Bone marrow (tissue), 2 donors: ENCODE data around the gene KRTAP10-5.
A peak's percentile ranks its signal among the peaks of the same experiment; 100 is the strongest.
"Not testable (repeated sequence)": the region's sequence is repeated elsewhere in the genome, so short reads cannot be mapped to it uniquely, and the experiment has no call there.

ENCODE experiments used
- DNase-seq, 2 donors: peaks; one replicate each; lab custom pipeline; 2025; lab: John Stamatoyannopoulos, UW

Gene KRTAP10-5

DNA sequence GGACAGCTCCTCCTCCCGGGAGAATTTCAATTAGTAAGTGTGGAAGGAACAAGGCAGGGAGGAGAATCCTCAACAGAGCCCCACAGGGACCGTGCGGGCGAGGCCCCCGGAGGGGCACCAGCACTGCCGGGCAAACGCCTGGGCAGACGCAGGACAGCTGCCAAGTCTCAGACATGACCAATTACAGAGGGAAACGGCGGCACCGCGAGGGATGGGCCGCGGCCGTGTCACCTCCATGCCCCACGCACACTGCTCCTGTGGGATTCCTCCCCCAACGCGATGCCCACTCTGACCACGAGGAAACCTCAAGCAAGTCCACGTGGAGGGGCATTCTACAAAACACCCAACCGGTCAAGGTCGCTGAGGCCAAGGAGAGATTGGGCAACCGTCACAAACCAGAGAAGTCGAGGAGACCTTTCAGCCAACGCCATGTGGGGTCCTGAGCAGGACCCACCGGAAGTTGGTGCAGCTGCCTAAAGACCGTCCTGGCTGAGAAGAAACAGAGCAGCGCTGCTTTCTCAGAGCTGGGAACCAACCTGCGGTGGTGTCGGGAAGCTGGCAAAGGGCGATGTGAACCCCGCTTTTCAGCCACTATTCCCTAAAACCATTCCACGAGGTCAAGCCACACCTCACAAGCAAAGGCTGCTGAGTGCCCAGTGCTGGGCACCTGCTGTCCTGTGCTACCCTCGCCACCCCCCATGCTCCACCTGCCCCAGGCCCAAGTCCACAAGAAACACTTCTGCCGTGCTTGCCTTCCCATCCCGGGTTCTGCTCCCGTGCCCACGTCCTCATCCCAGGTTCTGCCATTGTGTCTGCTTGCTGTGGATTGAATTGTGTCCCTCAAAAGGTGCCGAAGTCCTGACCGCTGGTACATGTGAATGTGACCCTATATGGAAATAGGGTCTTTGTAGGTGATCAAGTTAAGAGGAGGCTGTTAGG is 8.3 kb downstream of the KRTAP10-5 start:
- DNase-seq: no peak

DNA sequence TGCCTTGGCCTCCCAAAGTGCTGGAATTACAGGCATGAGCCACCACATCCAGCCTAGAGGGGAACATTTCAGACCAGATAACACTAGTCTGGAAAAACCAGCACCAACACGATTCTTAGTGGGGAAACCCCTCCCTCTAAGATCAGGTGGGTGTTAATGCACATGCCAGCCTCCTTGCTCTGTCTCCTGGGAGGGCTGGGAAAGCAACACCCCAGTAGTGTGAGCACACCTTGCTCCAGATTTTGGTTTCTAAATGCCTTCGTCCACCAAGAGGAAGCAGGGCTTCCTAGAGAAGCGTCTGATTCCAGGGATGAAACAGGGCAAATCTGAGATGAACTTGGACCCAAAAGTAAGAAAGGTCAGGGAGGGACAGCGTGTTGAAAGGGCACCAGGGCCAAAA is 9.1 kb downstream of the KRTAP10-5 start:
- no peak for DNase-seq

DNA sequence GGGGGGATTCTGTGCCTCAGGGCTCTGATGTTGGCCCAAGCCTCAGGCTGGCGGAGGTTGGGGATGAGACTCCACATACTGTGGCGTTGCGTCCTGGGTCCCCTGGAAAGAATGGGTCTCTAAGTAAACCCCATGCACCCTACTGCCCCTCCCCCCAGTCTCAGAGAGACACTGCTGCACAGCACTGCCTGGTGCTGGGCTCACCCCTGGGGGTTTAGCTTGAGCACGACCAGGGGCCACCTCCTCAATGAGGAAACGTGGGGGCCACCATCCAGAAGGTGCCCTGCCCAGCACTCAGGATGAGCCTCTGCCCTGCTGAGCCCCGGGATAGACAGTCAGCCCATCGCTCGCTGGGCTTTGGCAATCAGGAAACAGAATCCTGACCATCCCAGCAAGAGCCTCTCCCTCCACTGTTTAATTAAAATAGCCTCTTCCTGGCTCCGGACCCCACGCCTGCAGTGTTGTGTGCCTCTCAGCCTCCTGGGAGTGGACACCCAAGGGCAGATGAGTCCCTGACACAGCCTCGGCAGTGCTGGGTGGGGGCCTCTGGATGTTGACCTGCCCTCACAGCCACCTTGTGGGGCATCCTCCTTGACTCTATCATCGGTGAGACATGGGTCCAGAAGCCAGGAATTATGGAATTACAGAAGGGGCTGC is 10.4 kb downstream of the KRTAP10-5 start:
- DNase-seq: no peak

DNA sequence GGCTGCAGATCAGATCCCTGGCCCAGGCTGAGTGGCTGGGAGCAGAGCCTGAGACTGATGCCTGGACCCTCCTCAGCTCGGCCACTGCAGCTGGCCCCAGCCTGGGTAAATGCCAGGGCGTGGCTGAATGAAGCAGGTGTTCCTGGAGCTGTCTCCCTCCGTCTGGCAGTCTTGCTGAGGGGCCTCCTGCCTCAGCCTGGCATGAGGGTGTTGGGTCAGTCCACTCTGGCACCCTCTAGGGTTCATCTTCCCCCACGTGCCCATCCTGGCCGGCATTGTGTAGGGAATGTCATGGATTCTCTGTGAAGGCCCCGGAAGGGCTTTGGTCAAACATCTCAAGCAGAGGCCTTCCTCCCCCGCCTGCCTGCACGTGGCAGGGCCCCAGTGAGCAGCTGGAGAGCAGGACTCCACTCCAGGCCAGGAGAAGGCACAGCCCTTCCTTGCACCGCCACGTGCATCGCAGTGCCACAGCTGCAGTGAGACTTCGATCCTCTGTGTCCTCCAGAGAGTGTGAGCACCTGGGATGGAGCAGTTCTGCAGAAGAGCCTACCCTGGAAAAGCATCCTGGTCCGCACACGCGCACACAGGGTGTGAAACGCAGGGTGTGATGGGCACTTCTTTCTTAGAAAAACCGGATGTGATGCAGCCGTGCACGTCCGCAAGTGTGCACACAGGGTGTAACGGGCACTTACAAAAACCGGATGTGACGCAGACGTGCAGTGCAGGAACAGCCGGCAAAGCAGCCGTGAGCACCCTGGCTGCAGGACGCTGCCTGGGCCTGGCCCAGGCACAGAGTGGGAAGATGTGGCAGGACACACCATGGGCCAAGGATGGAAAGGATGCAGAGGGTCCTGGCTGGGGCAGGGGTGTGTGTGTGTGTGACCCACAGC is 11.5 kb downstream of the KRTAP10-5 start:
- no peak for DNase-seq

DNA sequence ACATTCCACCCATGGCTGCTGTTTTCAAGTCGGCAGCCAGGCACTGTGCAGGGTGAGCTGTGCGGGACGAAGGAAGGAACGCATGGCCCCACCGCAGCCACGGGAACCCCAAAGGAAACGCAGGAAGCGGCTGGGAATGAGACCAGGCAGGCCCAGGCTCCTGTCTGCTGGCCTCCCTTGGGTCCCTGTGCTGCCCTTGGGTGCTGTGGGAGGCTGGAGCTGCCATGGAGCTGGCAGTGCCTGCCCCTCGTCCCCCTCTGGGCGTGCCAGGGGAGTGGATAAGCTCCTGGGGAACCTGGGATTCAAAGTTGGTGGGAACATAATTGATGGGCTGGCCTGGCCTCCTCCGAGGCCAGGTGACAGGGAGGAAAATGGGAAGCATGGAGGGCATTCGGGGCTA is 12.1 kb downstream of the KRTAP10-5 start:
- no peak for DNase-seq

DNA sequence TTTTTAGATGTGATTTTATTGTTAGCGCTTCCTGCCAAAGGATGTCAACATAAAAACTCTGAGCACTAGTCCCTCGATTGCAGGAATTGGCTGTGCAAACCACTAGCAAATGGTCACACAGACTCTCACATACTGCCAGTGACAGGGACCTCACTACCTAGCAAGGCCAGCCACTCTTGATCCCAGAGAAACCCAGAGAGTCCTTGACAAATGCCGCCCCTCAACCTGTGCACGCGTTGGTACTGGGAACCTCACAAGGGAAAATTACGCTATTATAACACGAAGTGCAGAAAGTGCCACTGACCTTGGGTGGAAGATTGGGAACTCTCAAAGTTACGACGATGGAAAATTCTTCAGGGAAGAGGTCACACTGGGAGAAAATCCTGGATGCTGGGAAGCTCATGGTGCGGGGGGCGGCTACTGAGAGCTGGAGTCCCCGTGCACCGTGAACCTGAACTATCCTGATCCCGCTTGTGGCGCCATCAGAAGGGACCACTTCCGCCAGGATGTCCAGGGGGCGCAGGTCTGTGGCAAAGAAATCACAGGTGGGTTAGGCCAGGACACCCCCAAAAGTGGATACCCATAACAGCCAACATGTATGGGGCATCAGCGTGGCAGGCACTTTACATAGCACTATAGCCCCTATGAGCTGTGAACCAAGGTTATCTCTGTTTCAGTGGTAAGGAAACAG is 12.8 kb downstream of the KRTAP10-5 start:
- DNase-seq: no peak

DNA sequence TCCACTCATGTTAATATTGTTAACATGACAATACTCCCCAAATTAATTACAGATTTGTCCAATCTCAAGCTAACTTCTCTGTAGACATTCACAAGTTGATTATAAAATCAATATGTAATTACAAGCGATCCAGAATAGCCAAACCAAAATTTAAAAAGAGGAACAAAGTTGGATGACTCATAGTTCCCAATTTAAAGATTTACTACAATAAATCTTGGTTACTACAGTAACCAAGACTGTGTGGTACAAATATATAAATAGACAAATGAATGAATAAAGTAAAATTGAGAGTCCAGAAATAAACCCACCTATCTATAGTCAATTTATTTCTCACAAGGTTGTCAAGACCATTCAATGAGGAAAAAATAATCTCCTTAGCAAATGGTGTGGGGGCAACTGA is 14.0 kb downstream of the KRTAP10-5 start:
- peak in 1 of 2 donors; percentile 10 for DNase-seq

DNA sequence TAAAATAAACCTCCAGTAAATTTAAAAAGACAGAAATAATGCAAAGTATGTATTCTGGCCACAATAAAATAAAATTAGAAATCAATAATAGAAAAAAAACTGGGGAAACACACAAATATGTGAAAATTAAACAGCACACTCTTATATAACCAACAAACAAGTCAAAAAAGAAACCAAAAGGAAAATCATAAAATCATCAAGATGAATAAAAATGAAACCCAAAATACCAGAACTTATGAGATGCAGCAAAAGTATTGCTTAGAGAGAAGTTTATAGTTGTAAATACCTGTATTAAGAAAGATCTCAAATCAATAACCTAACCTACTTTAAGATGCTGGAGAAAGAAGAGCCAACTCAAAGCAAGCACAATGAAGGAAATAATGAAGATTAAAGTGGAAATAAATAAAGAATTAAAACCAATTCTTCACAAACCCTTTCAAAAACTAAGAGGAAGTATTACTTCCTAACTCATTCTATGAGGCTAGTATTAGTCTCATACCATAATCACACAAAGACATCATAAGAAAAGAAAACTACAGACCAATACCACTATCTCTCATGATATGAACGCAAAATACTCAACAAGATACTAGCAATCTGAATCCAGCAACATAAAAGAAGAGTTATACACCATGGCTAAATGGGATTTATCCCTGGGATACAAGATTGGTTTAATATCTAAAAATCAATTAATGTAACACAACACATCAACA is 15.4 kb downstream of the KRTAP10-5 start:
- DNase-seq: no peak

DNA sequence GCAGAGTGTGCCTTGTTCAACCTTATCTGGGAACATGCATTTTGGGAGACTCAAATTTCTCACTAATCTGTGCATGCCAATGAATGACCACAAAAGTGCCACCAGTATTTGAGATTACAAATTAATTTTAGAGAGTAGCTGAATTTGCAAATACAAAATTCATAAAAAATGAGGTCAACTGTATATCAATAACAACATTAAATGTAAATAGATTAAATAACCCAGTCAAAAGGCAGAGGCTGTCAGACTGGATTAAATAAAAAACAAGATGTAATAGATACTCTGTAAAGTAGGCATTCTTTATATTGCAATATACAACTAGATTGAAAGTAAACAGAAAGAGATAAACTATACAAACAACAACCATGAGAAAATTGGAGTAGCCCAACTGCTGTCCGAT is 16.3 kb downstream of the KRTAP10-5 start:
- DNase-seq: no peak

DNA sequence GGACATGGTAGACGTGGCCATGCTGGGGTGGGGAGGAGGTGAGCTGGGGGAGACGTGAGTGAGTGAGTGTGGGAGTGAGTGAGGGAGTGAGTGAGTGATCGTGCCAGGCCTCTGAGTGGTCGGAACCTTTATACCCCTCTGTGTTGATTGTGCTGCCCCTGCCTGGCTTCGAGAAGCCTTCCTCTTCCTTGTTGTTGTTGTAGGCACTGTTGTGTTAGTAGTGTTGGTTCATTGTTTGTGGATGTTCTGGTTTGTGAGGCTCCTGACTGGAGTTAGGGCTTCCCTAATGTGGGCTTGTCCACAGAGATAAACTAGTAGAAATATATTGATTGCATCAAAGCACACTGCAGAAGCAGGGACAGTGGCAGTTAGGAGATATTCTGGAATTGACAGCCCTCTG is 21.7 kb downstream of the KRTAP10-5 start, which contains the start of gene KRTAP10-3:
KRTAP10-3 (minus strand) TSS at position 101 of the 400 bp plus-strand sequence; CDS start at position 21, 80 bp downstream.
- DNase-seq: no peak

DNA sequence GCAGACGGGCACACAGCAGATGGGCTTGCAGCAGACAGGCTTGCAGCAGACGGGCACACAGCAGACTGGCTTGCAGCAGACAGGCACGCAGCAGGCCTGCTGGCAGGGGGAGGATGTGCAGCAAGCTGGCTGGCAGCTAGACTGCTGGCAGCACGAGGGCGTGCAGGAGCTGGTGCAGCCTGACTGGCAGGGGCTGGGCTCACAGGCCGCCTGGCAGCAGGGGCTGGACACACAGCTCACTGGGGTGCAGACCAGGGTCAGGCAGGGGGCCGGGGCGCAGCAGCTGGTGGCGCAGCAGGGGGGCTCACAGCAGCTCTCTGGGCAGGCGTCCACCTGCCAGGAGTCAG is 22.1 kb downstream of the KRTAP10-5 start:
- not testable (repeated sequence) for DNase-seq

DNA sequence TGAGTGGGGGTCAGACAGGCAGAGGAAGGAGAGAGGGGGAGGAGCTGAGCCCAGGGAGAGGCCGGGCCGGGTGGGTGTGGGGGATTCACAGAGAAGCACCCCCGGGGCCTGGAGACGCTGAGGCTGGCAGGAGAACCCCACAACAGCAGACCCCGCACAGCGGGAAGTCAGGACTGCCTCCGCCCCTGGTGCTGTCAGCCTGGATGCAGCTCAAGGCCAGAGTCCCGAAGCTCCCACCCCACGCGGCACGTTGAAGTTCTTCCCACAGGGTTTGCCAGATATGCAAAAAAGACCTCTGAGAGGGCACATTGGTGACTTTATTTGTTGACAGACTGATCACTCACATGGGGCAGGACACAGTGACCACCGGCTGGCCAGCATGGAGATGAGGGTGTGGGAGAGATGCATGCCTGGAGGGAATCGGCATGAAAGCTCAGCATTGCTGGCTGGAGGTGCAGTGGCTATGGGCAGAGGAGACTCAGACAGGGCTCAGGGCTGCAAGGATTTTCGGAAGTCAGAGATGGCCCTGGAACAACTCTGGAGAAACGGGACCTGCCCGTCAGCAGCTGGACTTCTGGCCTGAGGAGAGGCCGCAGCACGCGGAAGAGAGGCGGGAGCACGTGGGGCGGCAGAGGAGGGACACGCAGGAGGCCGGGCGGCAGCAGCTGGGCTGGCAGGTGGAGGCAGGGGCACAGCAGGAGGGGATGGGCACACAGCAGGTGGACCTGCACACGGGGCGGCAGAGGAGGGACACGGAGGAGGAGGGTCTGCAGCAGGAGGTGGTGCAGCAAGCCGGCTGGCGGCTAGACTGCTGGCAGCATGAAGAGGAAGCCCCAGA is 22.7 kb downstream of the KRTAP10-5 start:
- no peak for DNase-seq

DNA sequence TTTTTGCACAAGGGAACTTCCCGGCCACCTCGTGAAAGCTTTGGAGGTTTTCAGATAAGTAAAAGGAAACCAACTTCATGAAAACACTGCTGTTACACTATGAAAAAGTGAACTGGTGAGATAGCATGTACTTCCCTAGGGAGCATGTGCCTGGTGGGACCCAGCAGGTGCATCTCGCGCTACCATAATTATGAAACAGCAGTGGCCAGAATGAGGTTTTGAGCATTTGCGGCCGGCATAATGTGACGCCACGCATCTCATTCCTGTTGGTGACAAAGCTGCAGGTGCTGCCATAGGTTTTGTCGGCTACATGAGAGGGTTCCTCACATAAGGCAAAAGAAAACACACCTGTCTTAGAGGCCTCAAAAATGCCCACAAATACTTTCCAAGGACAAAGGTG is 23.5 kb downstream of the KRTAP10-5 start:
- no peak for DNase-seq

DNA sequence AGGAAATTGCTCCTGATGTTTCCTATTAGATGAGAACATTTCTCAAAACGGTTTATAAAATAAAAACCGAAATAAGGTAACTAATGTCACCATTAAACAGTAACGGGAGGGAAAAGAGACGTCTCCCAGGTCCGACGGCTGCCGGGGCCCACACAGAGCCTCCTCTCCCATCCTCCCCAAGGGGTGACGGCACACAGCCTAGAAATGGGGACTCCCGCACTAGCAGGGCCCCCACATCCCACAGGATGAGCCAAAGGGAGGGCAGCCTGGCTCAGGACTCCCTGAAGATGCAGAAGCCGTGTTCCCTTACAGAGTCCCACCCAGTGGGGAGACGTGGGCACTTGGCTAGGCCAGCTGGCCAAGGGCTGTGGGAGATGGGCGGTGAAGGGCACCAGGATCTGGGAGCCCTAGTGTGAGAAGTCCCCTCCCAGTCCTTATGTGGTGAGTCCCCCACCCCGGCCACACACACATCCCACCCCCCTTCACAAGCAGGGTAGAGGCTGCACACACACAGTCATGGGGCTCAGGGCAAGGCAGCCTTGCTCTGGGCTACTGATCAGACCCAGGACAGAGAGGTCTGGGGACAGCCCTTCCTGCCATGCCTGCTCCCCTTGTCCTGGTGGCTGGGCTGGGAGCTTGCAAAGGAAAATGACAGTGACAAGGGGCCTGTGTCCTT is 25.1 kb downstream of the KRTAP10-5 start:
- DNase-seq: no peak

DNA sequence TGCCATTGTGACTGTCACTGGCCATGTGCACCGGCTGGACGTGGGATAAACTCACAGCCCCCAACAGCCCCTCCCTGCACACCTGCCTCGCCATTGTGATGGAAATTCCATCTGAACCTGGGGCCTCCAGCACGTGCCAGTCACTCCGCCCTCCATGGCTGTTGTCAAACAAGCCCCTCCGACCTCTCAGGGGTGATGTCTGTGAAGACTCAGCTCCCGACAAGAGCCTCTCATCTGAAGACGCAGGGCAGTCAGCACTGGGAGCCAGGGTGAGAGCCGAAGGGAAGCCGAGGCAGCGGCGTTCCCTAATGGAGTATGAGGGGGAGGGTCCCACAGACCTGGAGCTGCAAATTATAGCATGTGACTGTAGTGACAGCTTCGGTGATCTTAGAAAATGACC is 27.7 kb downstream of the KRTAP10-5 start:
- no peak for DNase-seq

DNA sequence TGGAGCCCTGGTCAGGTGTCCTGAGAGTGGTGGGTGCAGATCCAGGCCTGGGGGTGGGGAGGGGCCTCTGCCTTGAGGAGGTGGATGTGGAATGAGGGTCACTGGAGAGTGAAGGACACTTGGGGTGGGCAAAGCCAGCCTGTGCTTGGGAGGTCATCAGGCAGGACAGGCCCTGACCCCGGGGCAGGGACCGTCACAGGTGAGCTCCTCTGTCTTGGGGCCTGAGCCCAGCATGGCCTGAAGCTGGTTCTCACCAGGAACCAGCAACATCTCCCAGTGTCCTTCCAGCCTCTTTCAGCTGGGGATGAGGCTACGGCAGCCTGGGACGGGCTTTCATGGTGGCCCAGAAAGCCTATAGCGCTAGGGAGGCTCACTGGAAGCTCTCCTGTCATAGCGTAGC is 28.3 kb downstream of the KRTAP10-5 start:
- no peak for DNase-seq

DNA sequence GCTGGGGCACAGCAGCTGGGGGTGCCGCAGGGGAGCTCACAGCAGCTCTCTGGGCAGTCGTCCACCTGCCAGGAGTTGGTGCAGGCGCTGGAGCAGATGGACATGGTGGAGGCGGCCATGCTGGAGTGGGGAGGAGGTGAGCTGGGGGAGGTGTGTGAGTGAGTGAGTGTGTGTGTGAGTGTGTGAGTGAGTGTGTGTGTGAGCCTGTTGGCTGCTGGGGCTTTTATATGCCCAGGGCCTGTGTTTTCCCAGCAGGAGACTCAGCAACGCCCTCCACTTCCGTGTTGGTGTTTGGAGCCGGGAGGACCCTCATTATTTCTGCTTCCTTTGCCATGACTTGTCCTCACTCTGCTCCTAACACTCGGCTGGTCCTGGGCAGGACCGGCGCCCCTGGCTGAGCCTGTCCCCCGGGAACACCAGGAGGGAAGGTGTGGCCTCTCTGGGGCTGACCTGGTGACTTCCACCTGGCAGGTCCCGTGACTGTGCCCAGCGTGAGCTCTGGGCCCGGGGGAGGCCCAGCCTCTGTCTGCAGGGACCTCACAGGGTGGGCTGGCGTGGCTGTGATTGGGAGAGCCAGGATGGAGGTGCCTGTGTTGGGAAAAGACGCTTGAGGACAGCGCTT is 29.0 kb downstream of the KRTAP10-5 start, which contains the start of gene KRTAP10-2:
KRTAP10-2 (minus strand) TSS at position 166 of the 622 bp plus-strand sequence; CDS start at position 119, 47 bp downstream.
- DNase-seq: no peak

DNA sequence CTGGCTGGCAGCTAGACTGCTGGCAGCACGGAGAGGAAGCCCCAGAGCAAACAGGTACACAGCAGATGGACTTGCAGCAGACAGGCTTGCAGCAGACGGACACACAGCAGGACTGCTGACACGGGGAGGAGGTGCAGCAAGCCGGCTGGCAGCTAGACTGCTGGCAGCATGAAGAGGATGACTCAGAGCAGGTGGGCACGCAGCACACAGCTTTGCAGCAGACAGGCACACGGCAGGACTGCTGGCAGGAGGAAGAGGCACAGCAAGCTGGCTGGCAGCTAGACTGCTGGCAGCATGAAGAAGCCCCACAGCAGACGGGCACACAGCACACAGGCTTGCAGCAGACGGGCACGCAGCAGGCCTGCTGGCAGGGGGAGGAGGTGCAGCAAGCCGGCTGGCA is 29.6 kb downstream of the KRTAP10-5 start:
- no peak for DNase-seq

DNA sequence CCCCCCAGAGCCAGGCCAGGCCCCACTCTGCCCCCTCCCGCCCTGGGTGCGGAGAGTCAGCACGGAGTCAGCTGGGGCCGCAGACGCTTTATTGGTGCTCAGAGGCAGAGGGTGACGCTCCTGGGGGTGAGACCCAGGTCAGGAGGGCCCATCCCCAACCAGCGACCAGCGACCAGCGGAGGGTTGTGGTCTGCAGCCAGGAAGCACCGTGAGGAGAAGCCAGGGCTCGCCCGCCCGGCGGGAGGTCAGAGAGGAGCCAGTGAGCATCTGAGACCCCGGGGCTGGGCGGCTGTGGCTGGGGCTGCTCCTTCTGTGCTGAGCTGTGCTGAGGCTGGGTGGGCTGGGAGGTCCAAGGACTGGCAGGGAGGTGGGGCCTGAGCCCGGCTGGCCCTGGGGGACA is 30.1 kb downstream of the KRTAP10-5 start:
- DNase-seq: not testable (repeated sequence)
